HG03039 (cell line): ENCODE data around the gene ARF5.
"Not testable (repeated sequence)": the region's sequence is repeated elsewhere in the genome, so short reads cannot be mapped to it uniquely, and the experiment has no call there.

Experiments
- ATAC-seq: cut with Tn5 transposase; IDR thresholded peaks from one replicate; pipeline ENCODE4 v1.9.1; 2021; ENCODE audit warnings: mild to moderate bottlenecking, moderate library complexity; ENCODE audit not compliant: unreplicated experiment

The ARF5 gene

GRCh38 chr7:127588019-127588696 is at the start of gene ARF5:
Gene ARF5, plus strand, starts transcription at chr7:127588411. Its CDS starts 88 bp downstream, at chr7:127588499.
- ATAC-seq = peak; percentile 73

GRCh38 chr7:127539116-127539515 is 49.1 kb upstream of the ARF5 start:
- no peak for ATAC-seq

- not testable (repeated sequence) for ATAC-seq
Observed at GRCh38 chr7:127540461-127540860, 47.8 kb upstream of the ARF5 start.

- no peak for ATAC-seq
Observed at GRCh38 chr7:127541548-127541947, 46.7 kb upstream of the ARF5 start.

GRCh38 chr7:127546313-127546712 is 41.9 kb upstream of the ARF5 start:
- no peak for ATAC-seq

- no peak for ATAC-seq
Observed at GRCh38 chr7:127550247-127550646, 38.0 kb upstream of the ARF5 start.

- ATAC-seq = no peak
Observed at GRCh38 chr7:127551941-127552340, 36.3 kb upstream of the ARF5 start.

GRCh38 chr7:127556404-127556803 is 31.8 kb upstream of the ARF5 start:
- no peak for ATAC-seq

- no peak for ATAC-seq
Observed at GRCh38 chr7:127557803-127558202, 30.4 kb upstream of the ARF5 start.

- no peak for ATAC-seq
Observed at GRCh38 chr7:127566242-127566641, 22.0 kb upstream of the ARF5 start.

- ATAC-seq = not testable (repeated sequence)
Observed at GRCh38 chr7:127568034-127568433, 20.2 kb upstream of the ARF5 start.

GRCh38 chr7:127571741-127572505 is 16.3 kb upstream of the ARF5 start:
- no peak for ATAC-seq

- no peak for ATAC-seq
Observed at GRCh38 chr7:127578036-127578684, 10.1 kb upstream of the ARF5 start.

- ATAC-seq = no peak
Observed at GRCh38 chr7:127578711-127579275, 9.4 kb upstream of the ARF5 start.

GRCh38 chr7:127580612-127581011 is 7.6 kb upstream of the ARF5 start:
- ATAC-seq = no peak

GRCh38 chr7:127581716-127582115 is 6.5 kb upstream of the ARF5 start:
- ATAC-seq = no peak

- ATAC-seq = no peak
Observed at GRCh38 chr7:127582361-127582760, 5.8 kb upstream of the ARF5 start.

GRCh38 chr7:127584648-127585043 is 3.6 kb upstream of the ARF5 start:
- no peak for ATAC-seq

GRCh38 chr7:127585044-127585953 is 2.9 kb upstream of the ARF5 start, which contains the start of gene GCC1:
Gene GCC1, minus strand, starts transcription at chr7:127585596. Its CDS starts 414 bp downstream, at chr7:127585182.
- ATAC-seq = peak; percentile 73

- no peak for ATAC-seq
Observed at GRCh38 chr7:127586346-127586745, 1.9 kb upstream of the ARF5 start.
